Mesenteric fat pad (tissue), 1 donor: Measurements from ENCODE around the gene TEX264. TPM values are rescaled to one million over a fixed set of nuclear protein-coding genes. Genes with fewer than 3 reads are reported as not detected.

ENCODE experiments used
- DNase-seq: peaks from one replicate; pipeline ENCODE4 v3.0.0-alpha.2; 2020; ENCODE audit warnings: low spot score
- total RNA-seq: library from RNA; stranded (reverse); fragmentation: NEBNext Ultra II Directional; extraction: Animal tissue kit (Norgen Biotek cat#: 25700); gene quantifications from one replicate; pipeline ENCODE4 v1.2.1, GENCODE V29; 2021
- donor health status: DM: yes; HTN: yes; CAD: no.

TEX264 gene
- total RNA-seq, 1 donor from 2014 or later: 35.4 TPM

- DNase-seq: no peak
Observed at GRCh38 chr3:51748327-51748726, 77.3 kb downstream of the TEX264 start.

- DNase-seq: no peak
Observed at GRCh38 chr3:51750878-51751277, 79.8 kb downstream of the TEX264 start.

- DNase-seq: no peak
Observed at GRCh38 chr3:51751287-51751686, 80.2 kb downstream of the TEX264 start.

Other genes with a start within 250 kb of the TEX264 start
- gene DCAF1, start 171.2 kb upstream of the TEX264 start, total RNA-seq: 23.9 TPM
- gene RAD54L2, start 132.5 kb upstream of the TEX264 start, total RNA-seq: 25.1 TPM
- gene GRM2, start 35.8 kb downstream of the TEX264 start, total RNA-seq: 0.22 TPM
- not detected for gene IQCF6, start 108.0 kb downstream of the TEX264 start, total RNA-seq
- gene IQCF2, start 190.4 kb downstream of the TEX264 start, total RNA-seq: not detected
- not detected for gene IQCF5, start 204.3 kb downstream of the TEX264 start, total RNA-seq
- gene IQCF1, start 232.1 kb downstream of the TEX264 start, total RNA-seq: not detected